Measurements from ENCODE around the gene PRKCA. TPM values are rescaled to one million over a fixed set of nuclear protein-coding genes. Genes with fewer than 3 reads are reported as not detected.

The PRKCA gene
- total and polyA plus RNA-seq, 2 donors (not counting 3 experiments of a cell fraction or from before 2014, with no cell fraction given): 7.5 to 34.2 TPM

- H3K9me1 ChIP-seq (replicated peaks; ENCODE audit: control insufficient read depth, extremely low read depth, insufficient read depth, low read length): no peaks in the 10 kb centered on the region
- FAIRE-seq: no peak
- H3K9me3 ChIP-seq (replicated peaks; ENCODE audit: control insufficient read depth, insufficient read depth, low read length): no peaks in the 10 kb centered on the region
- intact Hi-C loops (cut with micrococcal nuclease) (no loop called here), dilution Hi-C loops (cut with MboI; ENCODE audit: extremely low pct_ligation_motif_present, low sequenced_read_pairs) (no loop called here)
- DNase-seq (ENCODE audit: low read depth, low spot score): no peak
- ChIA-PET POLR2A (no interaction called here), CTCF (interaction anchor here (0.8 to 2.0 kb wide), 2 partner anchors 9 to 15 kb away, joined by 3 to 7 read pairs; no protein-coding TSS in a partner anchor)
- H3K79me2 ChIP-seq (ENCODE audit: control insufficient read depth, insufficient read depth, low read length): no peaks in the 10 kb centered on the region
- BruUV-seq (replicated peaks): no TSS peak
- H3K36me3 ChIP-seq (ENCODE audit: control insufficient read depth in 2 of 2, extremely low read depth in 1 of 2, insufficient read depth in 2 of 2, low read length in 2 of 2): no peaks in the 10 kb centered on the region
- no peak overlapping the region for H2AFZ ChIP-seq (ENCODE audit: low read depth, low read length)
- no peak for TF ChIP-seq GATA2 (IDR thresholded peaks at IDR 0.05; ENCODE audit: insufficient read depth, insufficient read length, low read depth, low read length)
- TF ChIP-seq JUN (IDR thresholded peaks at IDR 0.05; ENCODE audit: borderline replicate concordance, insufficient read depth, insufficient read length, low read depth): no peak
- no peak for TF ChIP-seq MYC (IDR thresholded peaks at IDR 0.05; ENCODE audit: low read depth, low read length)
- no peak for TF ChIP-seq POLR2A (IDR thresholded peaks at IDR 0.05; ENCODE audit: low read depth, low read length)
- no peak for TF ChIP-seq MAX (IDR thresholded peaks at IDR 0.05; ENCODE audit: insufficient read depth, insufficient read length)
- no peak for TF ChIP-seq EZH2 (IDR thresholded peaks at IDR 0.05; ENCODE audit: borderline replicate concordance, low read depth, low read length, severe bottlenecking)
- no peak for TF ChIP-seq CTCF (IDR thresholded peaks at IDR 0.05; ENCODE audit: extremely low read depth in 1 of 2, insufficient read depth in 1 of 2, low read depth in 1 of 2, low read length in 2 of 2)
- no peak for TF ChIP-seq POLR2AphosphoS5 (IDR thresholded peaks at IDR 0.05; ENCODE audit: insufficient read depth, low read depth, low read length)
- no peak for TF ChIP-seq FOS (IDR thresholded peaks at IDR 0.05; ENCODE audit: borderline replicate concordance, insufficient read depth, low read length)
- H3K9ac ChIP-seq (replicated peaks; ENCODE audit: extremely low read depth, insufficient read depth, low read length): no peak overlapping the region
- H4K20me1 ChIP-seq (replicated peaks; ENCODE audit: control insufficient read depth, extremely low read depth, insufficient read depth, low read length): no peaks in the 10 kb centered on the region
- H3K4me2 ChIP-seq (ENCODE audit: insufficient read depth, low read length): no peak overlapping the region
- H3K4me1 ChIP-seq (ENCODE audit: control insufficient read depth, extremely low read depth, insufficient read depth, low read length): peaks cover 39% of the 10 kb centered on the region
- H3K27me3 ChIP-seq (ENCODE audit: control insufficient read depth in 2 of 2, insufficient read depth in 2 of 2, low read length in 2 of 2): no peaks in the 10 kb centered on the region
- H3K4me3 ChIP-seq (replicated peaks in 1 of 3; ENCODE audit: insufficient read depth in 1 of 3, low read depth in 1 of 3, low read length in 3 of 3): no peak overlapping the region
- no peak overlapping the region for H3K27ac ChIP-seq (ENCODE audit: insufficient read depth, low read depth, low read length)
These were observed 249.4 kb downstream of the PRKCA start for GRCh38 chr17:66551839-66552238.

All from endothelial cell of umbilical vein (primary cell).